HFFc6 (cell line): ENCODE data around the gene ARHGEF4. TPM values are rescaled to one million over a fixed set of nuclear protein-coding genes. Genes with fewer than 3 reads are reported as not detected.

ENCODE experiments used
- DNase-seq: peaks from one replicate; pipeline ENCODE4 v3.0.0-alpha.2; 2018
- H3K27ac Mint-ChIP-seq: 2 replicates; pipeline ENCODE4 v1.8.0; 2020; ENCODE audit warnings: mild to moderate bottlenecking, mixed read lengths
- H3K27me3 Mint-ChIP-seq: 2 replicates; pipeline ENCODE4 v1.8.0; 2021; ENCODE audit warnings: mild to moderate bottlenecking, moderate library complexity, mixed read lengths; ENCODE audit not compliant: insufficient read depth
- H3K36me3 Mint-ChIP-seq: 2 replicates; pipeline ENCODE4 v1.8.0; 2021; ENCODE audit warnings: low read depth, mixed read lengths
- H3K4me1 Mint-ChIP-seq: 2 replicates; pipeline ENCODE4 v1.8.0; 2020; ENCODE audit warnings: low read depth, mixed read lengths
- H3K4me3 Mint-ChIP-seq: 2 replicates; pipeline ENCODE4 v1.8.0; 2020; ENCODE audit warnings: mild to moderate bottlenecking, moderate library complexity, mixed read lengths
- H3K9me3 Mint-ChIP-seq: 2 replicates; pipeline ENCODE4 v1.8.0; 2020; ENCODE audit warnings: mild to moderate bottlenecking, mixed read lengths
- total RNA-seq, 6 experiments: library from RNA; stranded (reverse); fragmentation: NEBNext Ultra II Directional; extraction: Animal tissue kit (Norgen Biotek cat#: 25700); gene quantifications; 2 replicates in 1 of 6; 3 replicates in 5 of 6; pipeline ENCODE4 v1.2.3, GENCODE V29; 2021
- TF ChIP-seq, protein P1 (sequence below): fragments of 200-600 bp; sonication (generic); IDR thresholded peaks from 2 replicates; pipeline ENCODE4 v1.5.0; 2021; ENCODE audit warnings: antibody characterized with exemption, mild to moderate bottlenecking

Gene ARHGEF4
- total RNA-seq, 6 experiments from 2014 or later: 0.94 to 2.2 (median 1.4) TPM

DNA sequence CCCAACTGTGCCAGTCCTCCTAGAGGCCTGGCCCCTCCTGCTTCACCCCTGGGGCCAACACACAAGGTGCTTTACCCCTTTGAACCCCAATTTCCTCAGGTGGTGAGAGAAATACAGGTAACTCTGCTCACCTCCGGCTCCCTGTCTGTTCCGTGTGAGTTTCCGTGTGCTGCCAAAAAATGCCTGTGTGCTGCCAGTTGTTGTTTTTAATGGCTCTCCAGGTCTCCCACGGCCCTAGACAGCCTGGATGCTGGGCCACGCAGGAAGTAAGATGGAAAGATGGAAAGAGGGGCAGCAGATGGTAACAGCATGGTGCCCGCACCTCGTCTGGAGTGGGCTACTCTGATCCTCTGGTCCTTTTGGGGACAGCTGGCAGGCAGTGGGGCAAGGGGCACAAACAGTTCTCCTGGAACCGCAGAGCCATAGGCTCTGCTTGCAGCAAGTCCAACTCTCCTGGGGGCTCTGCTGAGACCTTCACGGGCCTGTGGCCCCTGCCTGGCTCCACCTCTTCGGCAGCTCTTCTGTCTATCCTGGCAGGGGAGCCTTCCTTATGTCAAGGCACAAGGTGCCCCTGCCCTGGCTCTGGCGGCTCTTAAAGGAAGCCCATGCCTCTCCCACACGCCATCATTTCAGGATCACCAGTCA, 4.3 kb upstream of the ARHGEF4 start:
- Mint-ChIP-seq H3K27me3 (peaks cover 9% of the 10 kb centered on the region), H3K36me3 (no peaks in the 10 kb centered on the region), H3K4me3 (no peak overlapping the region), H3K4me1 (peaks cover 14% of the 10 kb centered on the region), H3K9me3 (no peaks in the 10 kb centered on the region; the same call in 1 of the 2 replicates), H3K27ac (no peak overlapping the region)
- no peak for DNase-seq
- TF ChIP-seq, protein P1, sequence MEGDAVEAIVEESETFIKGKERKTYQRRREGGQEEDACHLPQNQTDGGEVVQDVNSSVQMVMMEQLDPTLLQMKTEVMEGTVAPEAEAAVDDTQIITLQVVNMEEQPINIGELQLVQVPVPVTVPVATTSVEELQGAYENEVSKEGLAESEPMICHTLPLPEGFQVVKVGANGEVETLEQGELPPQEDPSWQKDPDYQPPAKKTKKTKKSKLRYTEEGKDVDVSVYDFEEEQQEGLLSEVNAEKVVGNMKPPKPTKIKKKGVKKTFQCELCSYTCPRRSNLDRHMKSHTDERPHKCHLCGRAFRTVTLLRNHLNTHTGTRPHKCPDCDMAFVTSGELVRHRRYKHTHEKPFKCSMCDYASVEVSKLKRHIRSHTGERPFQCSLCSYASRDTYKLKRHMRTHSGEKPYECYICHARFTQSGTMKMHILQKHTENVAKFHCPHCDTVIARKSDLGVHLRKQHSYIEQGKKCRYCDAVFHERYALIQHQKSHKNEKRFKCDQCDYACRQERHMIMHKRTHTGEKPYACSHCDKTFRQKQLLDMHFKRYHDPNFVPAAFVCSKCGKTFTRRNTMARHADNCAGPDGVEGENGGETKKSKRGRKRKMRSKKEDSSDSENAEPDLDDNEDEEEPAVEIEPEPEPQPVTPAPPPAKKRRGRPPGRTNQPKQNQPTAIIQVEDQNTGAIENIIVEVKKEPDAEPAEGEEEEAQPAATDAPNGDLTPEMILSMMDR: no peak

DNA sequence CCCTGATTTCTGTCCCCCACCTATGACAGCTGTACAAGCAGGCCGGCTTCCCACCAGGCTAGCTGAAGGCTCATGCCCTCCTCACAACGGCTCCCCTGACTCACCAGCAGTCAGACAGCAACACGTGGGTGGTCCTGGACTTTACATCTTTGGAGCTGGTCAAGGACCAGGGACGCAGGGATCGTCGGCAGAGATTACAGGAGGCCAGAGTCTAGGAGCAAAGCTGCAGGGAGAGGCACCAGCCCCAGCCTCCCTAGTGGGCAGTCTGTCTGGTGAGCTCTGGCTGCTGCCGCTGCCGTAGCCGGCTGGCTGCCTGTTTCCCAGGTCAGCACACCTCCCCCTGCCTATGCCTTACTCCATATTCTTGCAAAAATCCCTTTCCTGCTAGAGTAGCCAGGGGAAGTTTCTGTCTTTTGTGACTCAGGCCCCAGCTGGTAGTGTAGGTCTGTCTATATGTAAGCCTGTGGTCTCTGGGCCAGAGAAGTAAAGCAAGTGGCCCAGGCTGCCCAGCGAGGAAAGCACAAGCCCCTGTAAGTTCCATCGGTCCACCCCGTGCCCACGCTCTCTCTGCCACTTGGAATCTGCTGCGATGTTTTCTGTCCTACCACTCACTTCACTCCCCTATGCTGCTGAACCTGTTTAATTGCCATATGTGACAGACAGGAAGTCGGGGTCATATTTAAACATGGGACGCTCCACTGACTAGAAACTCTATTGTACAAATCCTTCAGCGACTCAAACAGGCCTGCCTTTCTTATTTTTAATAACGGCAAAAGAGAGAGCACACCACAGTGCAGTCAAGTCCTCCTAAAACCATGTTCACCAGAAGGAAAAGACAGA, 2.4 kb upstream of the ARHGEF4 start:
- Mint-ChIP-seq H3K9me3 (no peaks in the 10 kb centered on the region; the same call in 1 of the 2 replicates), H3K27me3 (peaks cover 10% of the 10 kb centered on the region), H3K4me3 (no peak overlapping the region), H3K36me3 (no peaks in the 10 kb centered on the region), H3K27ac (no peak overlapping the region), H3K4me1 (peaks cover under 1% of the 10 kb centered on the region; the same call in 1 of the 2 replicates)
- no peak for DNase-seq
- TF ChIP-seq, protein P1: no peak

DNA sequence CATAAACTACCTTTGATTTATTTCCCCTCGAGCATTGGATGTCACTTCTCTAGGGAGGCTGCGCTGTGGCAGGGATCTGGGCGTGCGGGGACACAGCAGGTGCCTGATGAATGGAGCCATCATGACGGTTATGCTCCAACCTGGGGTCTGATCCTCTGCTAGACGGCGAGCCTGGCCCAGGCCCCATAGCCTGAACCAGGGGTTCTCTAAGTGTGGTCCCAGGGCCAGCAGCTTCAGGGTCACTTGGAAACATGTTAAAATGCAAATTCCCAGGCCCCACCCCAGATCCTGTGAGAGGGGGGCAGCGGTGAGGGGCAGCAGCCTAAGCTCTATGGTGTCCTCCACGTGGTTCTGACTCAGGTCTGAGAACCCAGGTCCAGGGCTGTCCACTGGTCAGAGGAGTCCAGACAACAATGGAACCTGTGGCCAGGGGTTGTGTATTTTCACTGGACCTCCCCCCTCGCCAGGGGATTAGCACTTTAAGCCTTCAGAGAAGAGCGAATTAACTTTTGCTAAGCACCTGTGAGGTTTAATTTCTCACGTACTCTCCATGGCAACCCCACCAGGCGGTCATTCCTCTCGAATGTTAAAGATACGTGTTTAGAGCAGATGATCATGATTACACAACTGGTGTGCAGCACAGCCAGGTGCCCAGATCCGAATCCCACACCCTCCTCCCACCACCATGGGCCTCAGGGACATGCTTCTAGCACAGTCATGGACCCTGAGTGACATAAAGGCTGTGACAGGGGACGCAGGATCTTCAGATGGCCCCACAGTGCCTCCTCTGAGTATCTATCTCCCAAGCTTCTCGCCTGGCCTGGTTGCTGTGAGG, 1.6 kb upstream of the ARHGEF4 start:
- no peak for DNase-seq

DNA sequence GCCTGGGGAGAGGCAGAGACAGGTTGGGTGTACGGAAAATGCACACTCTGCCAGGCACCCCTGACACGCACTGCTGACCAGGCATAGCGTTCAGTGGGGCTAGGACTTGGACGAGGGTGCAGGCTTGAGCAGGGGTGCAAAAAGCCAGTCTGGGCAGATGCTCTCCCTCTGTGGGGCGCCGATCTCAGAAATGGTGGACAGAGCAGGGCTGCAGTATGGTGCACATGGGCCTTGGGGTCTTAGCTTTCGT, 1.0 kb upstream of the ARHGEF4 start:
- Mint-ChIP-seq H3K27me3 (peaks cover 14% of the 10 kb centered on the region), H3K27ac (no peak overlapping the region), H3K9me3 (no peaks in the 10 kb centered on the region; the same call in 1 of the 2 replicates), H3K36me3 (no peaks in the 10 kb centered on the region), H3K4me3 (no peak overlapping the region), H3K4me1 (no peaks in the 10 kb centered on the region)
- DNase-seq: no peak
- TF ChIP-seq, protein P1: no peak

More for the DNA sequence above, 1.6 kb upstream of the ARHGEF4 start:
- Mint-ChIP-seq H3K4me1 (no peaks in the 10 kb centered on the region), H3K9me3 (no peaks in the 10 kb centered on the region; the same call in 1 of the 2 replicates), H3K36me3 (no peaks in the 10 kb centered on the region), H3K27ac (no peak overlapping the region), H3K27me3 (peaks cover 14% of the 10 kb centered on the region), H3K4me3 (no peak overlapping the region)
- TF ChIP-seq, protein P1: no peak

DNA sequence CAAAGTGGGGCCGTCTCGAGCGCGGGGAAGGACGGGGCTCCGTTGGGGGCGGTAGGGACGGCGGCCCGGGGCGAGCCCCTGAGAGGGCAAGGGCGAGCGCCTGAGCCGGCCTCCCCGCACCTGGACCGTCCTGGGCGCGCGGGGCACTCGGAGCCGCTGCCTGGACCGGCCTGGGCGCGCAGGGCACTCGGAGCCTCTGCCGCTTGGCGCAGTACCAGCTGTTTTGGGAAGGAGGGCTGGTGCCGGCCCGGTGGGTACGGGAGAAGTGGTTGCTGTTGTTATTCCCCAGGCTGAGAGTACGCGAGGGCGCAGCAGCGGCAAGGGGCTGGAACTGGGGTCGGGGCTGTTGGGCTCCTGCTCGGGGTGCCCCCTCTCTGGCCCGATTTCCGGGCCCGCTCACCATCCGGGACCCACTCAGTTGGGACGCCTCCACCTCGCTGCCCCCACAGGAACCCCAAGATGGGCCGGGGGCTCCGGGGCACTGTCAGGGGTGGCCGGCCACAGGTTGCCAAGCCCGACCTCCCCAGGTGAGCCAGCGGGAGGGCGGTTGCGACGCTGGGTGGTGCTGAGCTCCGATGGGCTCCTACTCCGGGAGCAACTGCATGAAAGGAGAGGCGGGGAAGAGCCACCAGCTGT, 579 bp downstream of the ARHGEF4 start:
- Mint-ChIP-seq H3K4me1 (no peaks in the 10 kb centered on the region), H3K27ac (no peak overlapping the region), H3K9me3 (no peaks in the 10 kb centered on the region; the same call in 1 of the 2 replicates), H3K36me3 (no peaks in the 10 kb centered on the region), H3K4me3 (no peak overlapping the region), H3K27me3 (peaks cover 21% of the 10 kb centered on the region)
- no peak for DNase-seq
- TF ChIP-seq, protein P1: no peak
